ENCODE results near the gene LRMDA.

The LRMDA gene

DNA sequence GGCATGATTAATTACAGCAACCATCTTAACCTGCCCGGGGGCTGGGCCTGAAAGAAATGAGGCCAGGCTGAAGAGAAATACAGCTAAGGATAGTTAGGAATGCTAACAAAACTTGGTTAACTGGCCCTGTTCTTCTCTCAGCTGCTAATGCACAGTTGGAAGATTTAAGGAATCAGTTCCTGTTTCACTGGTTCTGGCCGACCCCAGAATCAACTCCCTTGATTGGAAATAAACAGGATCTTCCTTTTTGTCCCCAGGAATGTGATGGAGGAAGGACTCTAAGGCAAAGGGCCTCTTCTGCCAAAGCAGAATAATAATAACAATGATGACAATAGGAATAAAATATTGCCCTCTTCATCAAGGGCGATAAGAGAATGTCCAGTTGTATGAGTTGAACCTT is 3.5 kb upstream of the LRMDA start:
- no peak overlapping the region for H3K27ac ChIP-seq (ENCODE audit: low read depth, low read length)
- peaks cover 97% of the 10 kb centered on the region for H3K27me3 ChIP-seq (ENCODE audit: control insufficient read depth, insufficient read depth, low read length)
- peaks cover 44% of the 10 kb centered on the region for H3K4me1 ChIP-seq (ENCODE audit: control insufficient read depth, insufficient read depth, low read length)
- H3K36me3 ChIP-seq (ENCODE audit: control insufficient read depth, insufficient read depth, low read length) = no peaks in the 10 kb centered on the region
- no peaks in the 10 kb centered on the region for H3K9me3 ChIP-seq (ENCODE audit: control insufficient read depth, insufficient read depth, low read depth, low read length)
- H3K4me3 ChIP-seq (ENCODE audit: low read depth, low read length) = no peak overlapping the region
- no peak overlapping the region for H3K9ac ChIP-seq (ENCODE audit: low read length)

DNA sequence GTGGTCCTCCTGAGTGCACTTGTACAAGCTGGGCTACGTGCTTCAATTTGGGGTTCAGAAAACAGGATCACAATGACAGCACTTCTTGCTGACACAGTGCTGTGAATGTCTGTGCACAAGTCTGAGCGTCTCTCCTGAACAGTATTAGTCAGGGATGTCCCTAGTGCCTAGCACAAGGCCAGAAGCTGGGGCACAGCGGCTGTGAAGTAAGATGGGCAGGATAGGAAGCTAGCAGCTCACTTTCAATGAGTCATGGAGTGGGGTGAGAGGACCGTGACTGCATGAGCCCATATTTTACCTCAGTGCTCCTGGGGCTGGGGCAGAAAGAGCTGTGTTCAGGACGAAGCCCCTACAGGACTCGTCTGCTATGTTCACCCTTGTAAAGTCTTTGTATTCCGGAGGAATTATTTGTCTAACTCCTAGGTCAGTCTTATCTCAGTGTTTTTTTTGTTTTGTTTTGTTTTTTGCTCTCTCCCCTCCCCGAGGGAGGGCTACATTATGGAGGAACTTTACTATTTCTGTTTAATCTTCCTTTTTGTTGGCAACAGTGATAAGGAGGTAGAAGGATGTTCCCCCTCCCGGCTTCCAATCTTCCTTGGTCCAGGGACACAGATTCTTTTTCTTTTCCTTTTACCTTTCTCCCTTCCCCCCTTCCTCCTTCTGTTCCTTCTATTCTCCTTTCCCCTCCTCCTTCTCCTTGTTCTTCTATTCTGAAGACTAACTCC is 2.8 kb upstream of the LRMDA start:
- Histone ChIP-seq H3K27ac (ENCODE audit: low read depth, low read length) (no peak overlapping the region), H3K4me3 (ENCODE audit: low read depth, low read length) (no peak overlapping the region), H3K36me3 (ENCODE audit: control insufficient read depth, insufficient read depth, low read length) (no peaks in the 10 kb centered on the region), H3K9me3 (ENCODE audit: control insufficient read depth, insufficient read depth, low read depth, low read length) (no peaks in the 10 kb centered on the region), H3K9ac (ENCODE audit: low read length) (no peak overlapping the region), H3K27me3 (ENCODE audit: control insufficient read depth, insufficient read depth, low read length) (peaks cover 97% of the 10 kb centered on the region), H3K4me1 (ENCODE audit: control insufficient read depth, insufficient read depth, low read length) (peaks cover 50% of the 10 kb centered on the region)

GRCh38 chr10:75429159-75429827 is 2.1 kb upstream of the LRMDA start:
- Histone ChIP-seq H3K36me3 (ENCODE audit: control insufficient read depth, insufficient read depth, low read length) (no peaks in the 10 kb centered on the region), H3K9me3 (ENCODE audit: control insufficient read depth, insufficient read depth, low read depth, low read length) (no peaks in the 10 kb centered on the region), H3K27me3 (ENCODE audit: control insufficient read depth, insufficient read depth, low read length) (peaks cover 97% of the 10 kb centered on the region), H3K9ac (ENCODE audit: low read length) (no peak overlapping the region), H3K4me3 (ENCODE audit: low read depth, low read length) (peak overlapping the region; percentile 5; the same call in 1 of the 2 replicates), H3K4me1 (ENCODE audit: control insufficient read depth, insufficient read depth, low read length) (peaks cover 53% of the 10 kb centered on the region), H3K27ac (ENCODE audit: low read depth, low read length) (no peak overlapping the region)

GRCh38 chr10:75430000-75430763 is 1.2 kb upstream of the LRMDA start:
- no peaks in the 10 kb centered on the region for H3K9me3 ChIP-seq (ENCODE audit: control insufficient read depth, insufficient read depth, low read depth, low read length)
- peaks cover 53% of the 10 kb centered on the region for H3K4me1 ChIP-seq (ENCODE audit: control insufficient read depth, insufficient read depth, low read length)
- no peaks in the 10 kb centered on the region for H3K36me3 ChIP-seq (ENCODE audit: control insufficient read depth, insufficient read depth, low read length)
- H3K27me3 ChIP-seq (ENCODE audit: control insufficient read depth, insufficient read depth, low read length) = peaks cover 98% of the 10 kb centered on the region
- no peak overlapping the region for H3K27ac ChIP-seq (ENCODE audit: low read depth, low read length)
- H3K9ac ChIP-seq (ENCODE audit: low read length) = no peak overlapping the region
- peak overlapping the region; percentile 5; the same call in 1 of the 2 replicates for H3K4me3 ChIP-seq (ENCODE audit: low read depth, low read length)

- peak overlapping the region; percentile 58; the same call in 1 of the 2 replicates for H3K4me3 ChIP-seq (ENCODE audit: low read depth, low read length)
Observed at GRCh38 chr10:75432176-75432575, 752 bp downstream of the LRMDA start.

GRCh38 chr10:75432763-75433162 is 1.3 kb downstream of the LRMDA start:
- peak overlapping the region; percentile 43 for H3K4me3 ChIP-seq (ENCODE audit: low read depth, low read length)
- H3K36me3 ChIP-seq (ENCODE audit: control insufficient read depth, insufficient read depth, low read length) = no peaks in the 10 kb centered on the region
- H3K9me3 ChIP-seq (ENCODE audit: control insufficient read depth, insufficient read depth, low read depth, low read length) = no peaks in the 10 kb centered on the region
- peaks cover 53% of the 10 kb centered on the region for H3K4me1 ChIP-seq (ENCODE audit: control insufficient read depth, insufficient read depth, low read length)
- peaks cover 100% of the 10 kb centered on the region for H3K27me3 ChIP-seq (ENCODE audit: control insufficient read depth, insufficient read depth, low read length)
- no peak overlapping the region for H3K27ac ChIP-seq (ENCODE audit: low read depth, low read length)
- H3K9ac ChIP-seq (ENCODE audit: low read length) = no peak overlapping the region

More at GRCh38 chr10:75432176-75432575, 752 bp downstream of the LRMDA start:
- Histone ChIP-seq H3K4me1 (ENCODE audit: control insufficient read depth, insufficient read depth, low read length) (peaks cover 53% of the 10 kb centered on the region), H3K36me3 (ENCODE audit: control insufficient read depth, insufficient read depth, low read length) (no peaks in the 10 kb centered on the region), H3K27ac (ENCODE audit: low read depth, low read length) (no peak overlapping the region), H3K9ac (ENCODE audit: low read length) (no peak overlapping the region), H3K27me3 (ENCODE audit: control insufficient read depth, insufficient read depth, low read length) (peaks cover 99% of the 10 kb centered on the region), H3K9me3 (ENCODE audit: control insufficient read depth, insufficient read depth, low read depth, low read length) (no peaks in the 10 kb centered on the region)

GRCh38 chr10:75433216-75433615 is 1.8 kb downstream of the LRMDA start:
- Histone ChIP-seq H3K27ac (ENCODE audit: low read depth, low read length) (no peak overlapping the region), H3K9me3 (ENCODE audit: control insufficient read depth, insufficient read depth, low read depth, low read length) (no peaks in the 10 kb centered on the region), H3K27me3 (ENCODE audit: control insufficient read depth, insufficient read depth, low read length) (peaks cover 100% of the 10 kb centered on the region), H3K9ac (ENCODE audit: low read length) (no peak overlapping the region), H3K4me3 (ENCODE audit: low read depth, low read length) (peak overlapping the region; percentile 43), H3K36me3 (ENCODE audit: control insufficient read depth, insufficient read depth, low read length) (no peaks in the 10 kb centered on the region), H3K4me1 (ENCODE audit: control insufficient read depth, insufficient read depth, low read length) (peaks cover 50% of the 10 kb centered on the region)

DNA sequence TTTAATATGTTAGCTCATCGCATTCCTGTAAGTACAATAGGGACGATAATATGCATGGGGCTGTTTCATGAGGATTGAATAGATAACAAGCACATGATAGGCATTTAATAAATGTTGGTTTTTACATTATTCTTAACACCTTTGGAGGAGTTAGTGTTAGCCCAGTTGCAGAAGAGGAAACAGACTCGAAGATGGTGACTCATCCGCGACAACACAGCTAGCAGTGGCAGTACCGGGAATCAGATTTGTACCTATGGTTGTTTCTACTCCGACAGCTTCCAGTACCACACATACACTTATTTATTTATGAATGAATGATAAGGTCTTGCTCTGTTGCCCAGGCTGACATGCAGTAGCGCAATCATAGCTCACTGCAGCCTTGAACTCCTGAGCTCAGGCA is 2.9 kb downstream of the LRMDA start:
- no peak overlapping the region for H3K9ac ChIP-seq (ENCODE audit: low read length)
- no peaks in the 10 kb centered on the region for H3K36me3 ChIP-seq (ENCODE audit: control insufficient read depth, insufficient read depth, low read length)
- no peaks in the 10 kb centered on the region for H3K9me3 ChIP-seq (ENCODE audit: control insufficient read depth, insufficient read depth, low read depth, low read length)
- peaks cover 47% of the 10 kb centered on the region for H3K4me1 ChIP-seq (ENCODE audit: control insufficient read depth, insufficient read depth, low read length)
- no peak overlapping the region for H3K4me3 ChIP-seq (ENCODE audit: low read depth, low read length)
- peaks cover 99% of the 10 kb centered on the region for H3K27me3 ChIP-seq (ENCODE audit: control insufficient read depth, insufficient read depth, low read length)
- H3K27ac ChIP-seq (ENCODE audit: low read depth, low read length) = no peak overlapping the region

DNA sequence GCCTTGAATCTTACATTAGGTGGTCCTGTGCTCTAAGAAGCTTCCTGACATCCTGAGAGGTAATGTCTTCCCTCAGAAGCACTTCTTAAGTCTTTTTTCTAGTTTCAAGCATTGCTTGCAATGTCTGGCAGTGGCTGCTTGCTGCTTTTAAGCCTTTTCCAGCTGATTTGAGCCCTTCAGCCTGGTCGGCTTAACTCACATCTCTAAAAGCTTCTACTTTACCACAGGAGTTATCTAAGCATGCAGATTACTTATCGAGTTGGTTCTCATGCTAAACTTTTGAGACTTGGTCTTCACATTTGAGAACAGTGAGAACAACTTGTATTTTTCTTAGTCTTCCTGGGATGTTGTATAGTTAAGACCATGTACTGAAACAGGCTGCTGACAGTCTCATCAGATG is 3.9 kb downstream of the LRMDA start:
- H3K27me3 ChIP-seq (ENCODE audit: control insufficient read depth, insufficient read depth, low read length) = peaks cover 99% of the 10 kb centered on the region
- H3K9ac ChIP-seq (ENCODE audit: low read length) = no peak overlapping the region
- peaks cover 38% of the 10 kb centered on the region for H3K4me1 ChIP-seq (ENCODE audit: control insufficient read depth, insufficient read depth, low read length)

GRCh38 chr10:75436896-75437295 is 5.5 kb downstream of the LRMDA start:
- peaks cover 87% of the 10 kb centered on the region for H3K27me3 ChIP-seq (ENCODE audit: control insufficient read depth, insufficient read depth, low read length)
- H3K9ac ChIP-seq (ENCODE audit: low read length) = no peak overlapping the region
- H3K4me3 ChIP-seq (ENCODE audit: low read depth, low read length) = no peak overlapping the region
- H3K36me3 ChIP-seq (ENCODE audit: control insufficient read depth, insufficient read depth, low read length) = no peaks in the 10 kb centered on the region
- no peak overlapping the region for H3K27ac ChIP-seq (ENCODE audit: low read depth, low read length)
- peaks cover 26% of the 10 kb centered on the region; the same call in 1 of the 2 replicates for H3K4me1 ChIP-seq (ENCODE audit: control insufficient read depth, insufficient read depth, low read length)
- H3K9me3 ChIP-seq (ENCODE audit: control insufficient read depth, insufficient read depth, low read depth, low read length) = no peaks in the 10 kb centered on the region

More for the DNA sequence above, 3.9 kb downstream of the LRMDA start:
- Histone ChIP-seq H3K36me3 (ENCODE audit: control insufficient read depth, insufficient read depth, low read length) (no peaks in the 10 kb centered on the region), H3K4me3 (ENCODE audit: low read depth, low read length) (no peak overlapping the region), H3K9me3 (ENCODE audit: control insufficient read depth, insufficient read depth, low read depth, low read length) (no peaks in the 10 kb centered on the region), H3K27ac (ENCODE audit: low read depth, low read length) (no peak overlapping the region)

- Histone ChIP-seq H3K27me3 (ENCODE audit: control insufficient read depth, insufficient read depth, low read length) (peaks cover 79% of the 10 kb centered on the region), H3K9me3 (ENCODE audit: control insufficient read depth, insufficient read depth, low read depth, low read length) (no peaks in the 10 kb centered on the region), H3K9ac (ENCODE audit: low read length) (no peak overlapping the region), H3K27ac (ENCODE audit: low read depth, low read length) (no peak overlapping the region), H3K4me3 (ENCODE audit: low read depth, low read length) (no peak overlapping the region), H3K36me3 (ENCODE audit: control insufficient read depth, insufficient read depth, low read length) (no peaks in the 10 kb centered on the region), H3K4me1 (ENCODE audit: control insufficient read depth, insufficient read depth, low read length) (peaks cover 19% of the 10 kb centered on the region; the same call in 1 of the 2 replicates)
Observed at GRCh38 chr10:75437693-75438092, 6.3 kb downstream of the LRMDA start.

Data from HUES6 (cell line).